GM23338 (cell line): ENCODE data around the gene ARID4B.

Source experiments
- EZH2 ChIP-seq: fragments of 200-600 bp; sonication (generic); IDR thresholded peaks from one replicate; pipeline ENCODE4 v1.8.0; 2017; ENCODE audit warnings: antibody characterized with exemption, mild to moderate bottlenecking, low read depth; ENCODE audit not compliant: unreplicated experiment
- POLR2AphosphoS5 ChIP-seq: IDR thresholded peaks from 2 replicates; pipeline ENCODE4 v1.6.1; 2016; ENCODE audit warnings: antibody characterized with exemption, low read depth
- STAT1 ChIP-seq: IDR thresholded peaks from one replicate; pipeline ENCODE4 v1.6.1; 2016; ENCODE audit warnings: antibody characterized with exemption; ENCODE audit not compliant: unreplicated experiment
- ZNF331 ChIP-seq: fragments of 250-450 bp; sonication (Bioruptor Pico); IDR thresholded peaks from 2 replicates; pipeline ENCODE4 v1.5.0; 2020; ENCODE audit warnings: low read depth, mild to moderate bottlenecking, moderate library complexity
- TF ChIP-seq, protein P1 (sequence below), 2 experiments: fragments of 200-600 bp in 1 of 2; sonication (generic) in 1 of 2; conservative IDR thresholded peaks; 2 replicates each; pipeline versions ENCODE4 v1.5.1 to v1.6.1; 2016 to 2017; ENCODE audit warnings: antibody characterized with exemption in 2 of 2, low read depth in 2 of 2, mild to moderate bottlenecking in 2 of 2, moderate library complexity in 1 of 2
- TF ChIP-seq, protein P2 (sequence below): IDR thresholded peaks from one replicate; pipeline ENCODE4 v1.6.1; 2018; ENCODE audit warnings: antibody characterized with exemption; ENCODE audit not compliant: unreplicated experiment

DNA sequence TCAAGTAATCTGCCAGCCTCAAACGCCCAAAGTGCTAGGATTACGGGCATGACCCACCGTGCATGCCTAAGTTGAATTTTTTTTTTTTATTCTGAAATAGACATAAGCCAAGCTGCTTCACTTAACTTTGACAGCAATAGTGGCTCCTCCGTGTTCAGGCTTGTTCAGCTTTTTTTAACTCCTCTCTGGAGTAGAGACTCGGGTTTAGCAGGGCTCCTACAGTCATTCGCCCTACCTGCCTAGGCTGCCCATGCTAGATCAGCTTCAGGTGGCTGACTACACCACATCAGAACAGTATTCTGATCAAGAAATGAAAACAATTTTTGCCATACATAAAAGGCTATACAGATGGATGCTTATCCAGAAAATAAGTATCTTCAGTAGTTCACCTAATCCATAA lies 14.7 kb downstream of the ARID4B start:
- TF ChIP-seq, protein P1, sequence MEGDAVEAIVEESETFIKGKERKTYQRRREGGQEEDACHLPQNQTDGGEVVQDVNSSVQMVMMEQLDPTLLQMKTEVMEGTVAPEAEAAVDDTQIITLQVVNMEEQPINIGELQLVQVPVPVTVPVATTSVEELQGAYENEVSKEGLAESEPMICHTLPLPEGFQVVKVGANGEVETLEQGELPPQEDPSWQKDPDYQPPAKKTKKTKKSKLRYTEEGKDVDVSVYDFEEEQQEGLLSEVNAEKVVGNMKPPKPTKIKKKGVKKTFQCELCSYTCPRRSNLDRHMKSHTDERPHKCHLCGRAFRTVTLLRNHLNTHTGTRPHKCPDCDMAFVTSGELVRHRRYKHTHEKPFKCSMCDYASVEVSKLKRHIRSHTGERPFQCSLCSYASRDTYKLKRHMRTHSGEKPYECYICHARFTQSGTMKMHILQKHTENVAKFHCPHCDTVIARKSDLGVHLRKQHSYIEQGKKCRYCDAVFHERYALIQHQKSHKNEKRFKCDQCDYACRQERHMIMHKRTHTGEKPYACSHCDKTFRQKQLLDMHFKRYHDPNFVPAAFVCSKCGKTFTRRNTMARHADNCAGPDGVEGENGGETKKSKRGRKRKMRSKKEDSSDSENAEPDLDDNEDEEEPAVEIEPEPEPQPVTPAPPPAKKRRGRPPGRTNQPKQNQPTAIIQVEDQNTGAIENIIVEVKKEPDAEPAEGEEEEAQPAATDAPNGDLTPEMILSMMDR (conservative IDR thresholded peaks at IDR 0.05; ENCODE audit: low read depth in 2 of 2), result no peak
- TF ChIP-seq EZH2, result no peak
- TF ChIP-seq STAT1, result no peak
- TF ChIP-seq, protein P2, sequence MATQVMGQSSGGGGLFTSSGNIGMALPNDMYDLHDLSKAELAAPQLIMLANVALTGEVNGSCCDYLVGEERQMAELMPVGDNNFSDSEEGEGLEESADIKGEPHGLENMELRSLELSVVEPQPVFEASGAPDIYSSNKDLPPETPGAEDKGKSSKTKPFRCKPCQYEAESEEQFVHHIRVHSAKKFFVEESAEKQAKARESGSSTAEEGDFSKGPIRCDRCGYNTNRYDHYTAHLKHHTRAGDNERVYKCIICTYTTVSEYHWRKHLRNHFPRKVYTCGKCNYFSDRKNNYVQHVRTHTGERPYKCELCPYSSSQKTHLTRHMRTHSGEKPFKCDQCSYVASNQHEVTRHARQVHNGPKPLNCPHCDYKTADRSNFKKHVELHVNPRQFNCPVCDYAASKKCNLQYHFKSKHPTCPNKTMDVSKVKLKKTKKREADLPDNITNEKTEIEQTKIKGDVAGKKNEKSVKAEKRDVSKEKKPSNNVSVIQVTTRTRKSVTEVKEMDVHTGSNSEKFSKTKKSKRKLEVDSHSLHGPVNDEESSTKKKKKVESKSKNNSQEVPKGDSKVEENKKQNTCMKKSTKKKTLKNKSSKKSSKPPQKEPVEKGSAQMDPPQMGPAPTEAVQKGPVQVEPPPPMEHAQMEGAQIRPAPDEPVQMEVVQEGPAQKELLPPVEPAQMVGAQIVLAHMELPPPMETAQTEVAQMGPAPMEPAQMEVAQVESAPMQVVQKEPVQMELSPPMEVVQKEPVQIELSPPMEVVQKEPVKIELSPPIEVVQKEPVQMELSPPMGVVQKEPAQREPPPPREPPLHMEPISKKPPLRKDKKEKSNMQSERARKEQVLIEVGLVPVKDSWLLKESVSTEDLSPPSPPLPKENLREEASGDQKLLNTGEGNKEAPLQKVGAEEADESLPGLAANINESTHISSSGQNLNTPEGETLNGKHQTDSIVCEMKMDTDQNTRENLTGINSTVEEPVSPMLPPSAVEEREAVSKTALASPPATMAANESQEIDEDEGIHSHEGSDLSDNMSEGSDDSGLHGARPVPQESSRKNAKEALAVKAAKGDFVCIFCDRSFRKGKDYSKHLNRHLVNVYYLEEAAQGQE, result no peak
- no peak for TF ChIP-seq POLR2AphosphoS5
- TF ChIP-seq ZNF331, result no peak
